Suprapubic skin (tissue), 3 donors: ENCODE results near the gene CABLES2.

ENCODE experiments used
- POLR2A ChIP-seq, 2 donors: fragments of 450-650 bp; IDR thresholded peaks; one replicate each; pipeline ENCODE4 v1.6.1; 2017; ENCODE audit warnings: antibody characterized with exemption in 2 of 2, mild to moderate bottlenecking in 2 of 2, moderate library complexity in 2 of 2
- TF ChIP-seq, protein P1 (sequence below), 2 donors: fragments of 200-600 bp in 1 of 2; fragments of 450-650 bp in 1 of 2; sonication (generic) in 1 of 2; IDR thresholded peaks; one replicate each; pipeline ENCODE4 v1.5.1; 2016 to 2019; ENCODE audit warnings: antibody characterized with exemption in 2 of 2, mild to moderate bottlenecking in 1 of 2, moderate library complexity in 1 of 2

DNA sequence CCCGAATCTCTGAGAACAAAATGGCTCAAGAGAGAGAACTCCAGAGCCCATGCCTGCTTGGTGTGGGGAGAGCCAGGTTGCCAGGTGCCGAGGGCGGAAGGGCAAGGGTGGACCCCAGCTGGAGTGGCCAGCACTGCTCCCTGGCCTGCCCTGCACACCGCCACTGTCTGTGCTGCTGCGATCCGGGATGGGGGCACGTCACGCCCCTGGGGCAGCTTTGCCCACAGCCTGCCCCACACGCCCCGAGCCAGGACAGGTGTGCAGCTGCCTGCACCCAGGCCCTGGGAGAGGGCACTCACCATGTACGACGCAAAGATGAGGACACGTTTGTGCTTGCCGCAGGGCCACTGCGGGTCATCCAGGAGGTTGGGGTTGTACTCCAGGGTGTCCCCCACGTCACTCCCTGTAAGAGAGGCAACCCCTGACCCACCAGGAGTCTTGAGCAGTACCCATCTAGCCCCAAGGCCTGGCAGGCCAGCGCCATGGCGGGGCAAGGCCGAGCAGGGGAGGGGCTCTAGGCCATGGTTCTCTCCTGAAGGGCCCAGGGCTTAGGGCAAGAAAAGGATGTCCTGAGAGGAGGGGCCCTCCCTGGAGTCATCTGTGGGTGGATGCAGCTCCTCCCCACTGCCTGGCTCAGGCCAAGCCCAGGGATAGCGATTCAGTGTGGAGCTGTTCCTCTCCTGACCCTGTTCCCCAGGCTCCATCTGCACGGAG, 14.3 kb downstream of the CABLES2 start:
- TF ChIP-seq, protein P1, sequence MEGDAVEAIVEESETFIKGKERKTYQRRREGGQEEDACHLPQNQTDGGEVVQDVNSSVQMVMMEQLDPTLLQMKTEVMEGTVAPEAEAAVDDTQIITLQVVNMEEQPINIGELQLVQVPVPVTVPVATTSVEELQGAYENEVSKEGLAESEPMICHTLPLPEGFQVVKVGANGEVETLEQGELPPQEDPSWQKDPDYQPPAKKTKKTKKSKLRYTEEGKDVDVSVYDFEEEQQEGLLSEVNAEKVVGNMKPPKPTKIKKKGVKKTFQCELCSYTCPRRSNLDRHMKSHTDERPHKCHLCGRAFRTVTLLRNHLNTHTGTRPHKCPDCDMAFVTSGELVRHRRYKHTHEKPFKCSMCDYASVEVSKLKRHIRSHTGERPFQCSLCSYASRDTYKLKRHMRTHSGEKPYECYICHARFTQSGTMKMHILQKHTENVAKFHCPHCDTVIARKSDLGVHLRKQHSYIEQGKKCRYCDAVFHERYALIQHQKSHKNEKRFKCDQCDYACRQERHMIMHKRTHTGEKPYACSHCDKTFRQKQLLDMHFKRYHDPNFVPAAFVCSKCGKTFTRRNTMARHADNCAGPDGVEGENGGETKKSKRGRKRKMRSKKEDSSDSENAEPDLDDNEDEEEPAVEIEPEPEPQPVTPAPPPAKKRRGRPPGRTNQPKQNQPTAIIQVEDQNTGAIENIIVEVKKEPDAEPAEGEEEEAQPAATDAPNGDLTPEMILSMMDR (IDR thresholded peaks at IDR 0.05) = no peak
- no peak for TF ChIP-seq POLR2A (IDR thresholded peaks at IDR 0.05)
